Spleen (tissue), 7 donors: Measurements from ENCODE around the gene TCEAL3.

Experiments
- CTCF ChIP-seq, 11 experiments: fragments of 200-600 bp in 7 of 11; fragments of 450-650 bp in 4 of 11; sonication (generic) in 4 of 11; IDR thresholded peaks in 8 of 11; conservative IDR thresholded peaks in 3 of 11; 1 replicate in 7 of 11; 2 replicates in 4 of 11; pipeline versions ENCODE4 v1.4.0 to v1.8.0; 2016 to 2021; ENCODE audit warnings: antibody characterized with exemption in 11 of 11, inconsistent platforms in 4 of 11, mild to moderate bottlenecking in 1 of 11
- POLR2A ChIP-seq, 3 donors: fragments of 450-650 bp; IDR thresholded peaks; one replicate each; pipeline ENCODE4 v1.5.1; 2017; ENCODE audit warnings: antibody characterized with exemption in 3 of 3, mild to moderate bottlenecking in 1 of 3
- donor health status: DM: no; HTN: no; CAD: no; lungs with moderate emphysema.
- donor health status: DM: no; HTN: no; CAD: no.
- donor health status: DM: no; HTN: no; CAD: no.

- TF ChIP-seq CTCF (IDR thresholded peaks at IDR 0.05 in 8 of 11, conservative IDR thresholded peaks at IDR 0.05 in 3 of 11) (no peak), POLR2A (IDR thresholded peaks at IDR 0.05) (no peak)
These were observed 34.6 kb upstream of the TCEAL3 start for GRCh38 chrX:103573202-103573601.
